SH-SY5Y (cell line): Measurements from ENCODE around the gene KCND2.

Source experiments
- GATA2 ChIP-seq: IDR thresholded peaks from 2 replicates; pipeline ENCODE4 v1.6.1; 2011; ENCODE audit warnings: mild to moderate bottlenecking, low read depth, low read length
- GATA3 ChIP-seq: IDR thresholded peaks from 2 replicates; pipeline ENCODE4 v1.6.1; 2011; ENCODE audit warnings: low read depth, mild to moderate bottlenecking, low read length, moderate library complexity

DNA sequence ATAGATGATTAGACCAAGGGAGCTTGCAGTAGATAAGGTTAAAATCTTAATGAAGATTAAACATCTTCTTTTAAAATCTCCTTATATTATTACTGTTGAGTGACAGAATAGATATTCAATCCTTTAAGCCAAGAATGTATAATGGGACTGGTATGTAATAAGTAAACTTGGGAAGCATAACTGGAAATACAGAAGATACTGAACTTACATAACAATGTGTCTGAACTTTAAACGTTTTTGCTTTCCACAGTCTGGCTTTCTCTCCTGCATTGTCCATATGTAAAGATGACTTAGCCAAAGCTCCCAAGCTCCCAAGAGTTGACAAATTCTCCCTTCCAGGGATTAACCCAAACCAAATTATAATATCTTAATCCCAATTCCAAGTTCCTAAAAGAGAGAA, 129.8 kb downstream of the KCND2 start:
- TF ChIP-seq GATA2 (no peak), GATA3 (no peak)
